Glutamatergic neuron (in vitro differentiated cells): Measurements from ENCODE around the gene CAPN14. TPM values are rescaled to one million over a fixed set of nuclear protein-coding genes. Genes with fewer than 3 reads are reported as not detected.

Experiments
- DNase-seq: peaks from one replicate; pipeline ENCODE4 v3.0.0; 2022
- H3K27ac Mint-ChIP-seq: one replicate; pipeline ENCODE4 v1.8.0; 2020; ENCODE audit warnings: mild to moderate bottlenecking, mixed read lengths, inconsistent platforms; ENCODE audit not compliant: unreplicated experiment
- H3K27me3 Mint-ChIP-seq: one replicate; pipeline ENCODE4 v1.8.0; 2020; ENCODE audit warnings: mild to moderate bottlenecking, moderate library complexity, mixed read lengths, inconsistent platforms; ENCODE audit not compliant: unreplicated experiment
- H3K36me3 Mint-ChIP-seq: one replicate; pipeline ENCODE4 v1.8.0; 2020; ENCODE audit warnings: mild to moderate bottlenecking, mixed read lengths, inconsistent platforms; ENCODE audit not compliant: unreplicated experiment
- H3K4me1 Mint-ChIP-seq: one replicate; pipeline ENCODE4 v1.8.0; 2020; ENCODE audit warnings: mild to moderate bottlenecking, low read depth, mixed read lengths, inconsistent platforms; ENCODE audit not compliant: unreplicated experiment
- H3K4me3 Mint-ChIP-seq: one replicate; pipeline ENCODE4 v1.8.0; 2020; ENCODE audit warnings: mild to moderate bottlenecking, mixed read lengths, inconsistent platforms; ENCODE audit not compliant: unreplicated experiment
- H3K9me3 Mint-ChIP-seq: one replicate; pipeline ENCODE4 v1.8.0; 2020; ENCODE audit warnings: mild to moderate bottlenecking, moderate library complexity, mixed read lengths, inconsistent platforms; ENCODE audit not compliant: unreplicated experiment
- total RNA-seq: library from RNA; stranded (reverse); fragmentation: NEBNext Ultra II Directional; extraction: Animal tissue kit (Norgen Biotek cat#: 25700); gene quantifications from one replicate; pipeline ENCODE4 v1.2.1, GENCODE V29; 2021; ENCODE audit not compliant: unreplicated experiment
- TF ChIP-seq, protein P1 (sequence below): fragments of 200-600 bp; sonication (generic); IDR thresholded peaks from one replicate; pipeline ENCODE4 v1.5.0; 2021; ENCODE audit not compliant: partially characterized antibody, unreplicated experiment

The CAPN14 gene
- total RNA-seq, 1 donor from 2014 or later = 0.25 TPM

DNA sequence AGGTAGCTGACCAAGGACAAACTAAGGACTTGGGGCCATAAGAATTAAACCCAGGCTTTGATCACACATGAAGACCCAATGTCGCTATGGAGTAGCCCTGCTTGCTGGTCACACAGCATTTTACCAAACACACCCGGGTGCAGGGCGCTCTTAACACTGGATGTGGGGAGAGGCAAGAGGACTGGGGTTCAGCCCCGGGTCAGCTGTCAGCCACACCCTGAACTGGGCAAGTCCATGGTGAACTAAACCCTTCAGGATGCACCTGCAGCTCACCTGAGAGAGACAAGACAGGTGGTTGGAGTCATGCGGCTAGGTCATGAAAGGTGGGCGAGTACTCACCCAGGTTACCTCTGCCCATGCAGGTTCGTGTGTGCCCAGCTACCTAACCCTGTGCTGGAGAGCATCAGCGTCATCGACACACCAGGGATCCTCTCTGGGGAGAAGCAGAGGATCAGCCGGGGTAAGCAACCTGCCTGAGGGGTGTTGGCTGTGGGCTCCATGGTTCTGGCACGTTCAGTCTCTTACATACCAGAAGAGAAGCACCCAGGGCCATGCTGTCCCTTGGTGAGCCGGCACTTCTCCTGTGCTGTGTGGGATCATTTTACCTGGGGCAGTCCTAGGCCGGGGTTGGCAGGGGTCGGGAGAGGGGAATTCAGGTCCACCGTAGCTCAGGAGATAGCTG lies 31.8 kb upstream of the CAPN14 start:
- Mint-ChIP-seq H3K9me3 (peaks cover 1% of the 10 kb centered on the region), H3K27me3 (no peaks in the 10 kb centered on the region), H3K27ac (no peak overlapping the region), H3K4me1 (no peaks in the 10 kb centered on the region), H3K36me3 (no peaks in the 10 kb centered on the region), H3K4me3 (no peak overlapping the region)
- TF ChIP-seq, protein P1, sequence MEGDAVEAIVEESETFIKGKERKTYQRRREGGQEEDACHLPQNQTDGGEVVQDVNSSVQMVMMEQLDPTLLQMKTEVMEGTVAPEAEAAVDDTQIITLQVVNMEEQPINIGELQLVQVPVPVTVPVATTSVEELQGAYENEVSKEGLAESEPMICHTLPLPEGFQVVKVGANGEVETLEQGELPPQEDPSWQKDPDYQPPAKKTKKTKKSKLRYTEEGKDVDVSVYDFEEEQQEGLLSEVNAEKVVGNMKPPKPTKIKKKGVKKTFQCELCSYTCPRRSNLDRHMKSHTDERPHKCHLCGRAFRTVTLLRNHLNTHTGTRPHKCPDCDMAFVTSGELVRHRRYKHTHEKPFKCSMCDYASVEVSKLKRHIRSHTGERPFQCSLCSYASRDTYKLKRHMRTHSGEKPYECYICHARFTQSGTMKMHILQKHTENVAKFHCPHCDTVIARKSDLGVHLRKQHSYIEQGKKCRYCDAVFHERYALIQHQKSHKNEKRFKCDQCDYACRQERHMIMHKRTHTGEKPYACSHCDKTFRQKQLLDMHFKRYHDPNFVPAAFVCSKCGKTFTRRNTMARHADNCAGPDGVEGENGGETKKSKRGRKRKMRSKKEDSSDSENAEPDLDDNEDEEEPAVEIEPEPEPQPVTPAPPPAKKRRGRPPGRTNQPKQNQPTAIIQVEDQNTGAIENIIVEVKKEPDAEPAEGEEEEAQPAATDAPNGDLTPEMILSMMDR = no peak
- DNase-seq = no peak

DNA sequence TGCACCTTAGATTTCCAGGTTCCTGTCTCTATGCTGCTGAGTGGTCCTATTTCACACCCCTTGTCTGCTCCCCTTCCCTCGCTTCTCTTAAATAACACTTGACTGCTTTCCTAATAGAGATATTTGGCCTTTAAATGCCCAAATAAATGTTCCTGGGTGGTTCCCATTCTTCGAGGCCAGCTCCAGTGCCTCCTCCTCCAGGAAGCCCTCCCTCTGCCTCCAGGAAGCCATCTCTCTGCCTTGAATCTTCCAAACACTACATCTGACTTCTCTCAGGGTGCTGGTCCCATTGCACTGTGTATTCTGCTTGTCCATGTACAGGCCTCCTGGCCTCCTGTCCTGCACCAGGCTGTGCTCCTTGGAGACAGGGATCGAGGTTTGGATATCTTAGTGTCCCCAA lies 30.8 kb upstream of the CAPN14 start:
- Mint-ChIP-seq H3K27ac (no peak overlapping the region), H3K4me3 (no peak overlapping the region)

DNA sequence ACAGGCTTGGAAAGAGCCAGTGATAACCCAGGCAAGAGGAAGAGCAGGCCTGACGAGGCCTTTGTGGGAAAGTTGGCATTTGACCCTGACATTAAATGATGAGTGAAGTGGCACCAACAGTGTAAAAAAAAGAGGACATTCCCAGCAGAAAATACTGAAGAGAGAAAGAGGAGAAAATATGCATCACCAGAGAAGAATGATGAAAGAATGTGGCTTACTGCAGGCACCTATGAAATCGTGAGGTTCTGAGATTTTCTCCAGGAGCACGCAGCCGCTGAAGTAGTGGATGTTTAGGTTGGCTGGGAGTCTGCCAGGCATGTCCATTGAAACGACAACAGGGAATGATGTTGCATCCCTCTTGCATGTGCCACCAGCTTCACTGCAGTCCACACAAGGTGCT lies 30.4 kb upstream of the CAPN14 start:
- no peak overlapping the region for H3K4me3 Mint-ChIP-seq
- no peaks in the 10 kb centered on the region for H3K4me1 Mint-ChIP-seq
- no peaks in the 10 kb centered on the region for H3K36me3 Mint-ChIP-seq
- TF ChIP-seq, protein P1 = no peak
- DNase-seq = no peak
- no peak overlapping the region for H3K27ac Mint-ChIP-seq
- H3K9me3 Mint-ChIP-seq = peaks cover 1% of the 10 kb centered on the region
- no peaks in the 10 kb centered on the region for H3K27me3 Mint-ChIP-seq

More for the DNA sequence above, 30.8 kb upstream of the CAPN14 start:
- H3K9me3 Mint-ChIP-seq = peaks cover 1% of the 10 kb centered on the region
- DNase-seq = no peak
- H3K36me3 Mint-ChIP-seq = no peaks in the 10 kb centered on the region
- TF ChIP-seq, protein P1 = no peak
- no peaks in the 10 kb centered on the region for H3K27me3 Mint-ChIP-seq
- H3K4me1 Mint-ChIP-seq = no peaks in the 10 kb centered on the region

DNA sequence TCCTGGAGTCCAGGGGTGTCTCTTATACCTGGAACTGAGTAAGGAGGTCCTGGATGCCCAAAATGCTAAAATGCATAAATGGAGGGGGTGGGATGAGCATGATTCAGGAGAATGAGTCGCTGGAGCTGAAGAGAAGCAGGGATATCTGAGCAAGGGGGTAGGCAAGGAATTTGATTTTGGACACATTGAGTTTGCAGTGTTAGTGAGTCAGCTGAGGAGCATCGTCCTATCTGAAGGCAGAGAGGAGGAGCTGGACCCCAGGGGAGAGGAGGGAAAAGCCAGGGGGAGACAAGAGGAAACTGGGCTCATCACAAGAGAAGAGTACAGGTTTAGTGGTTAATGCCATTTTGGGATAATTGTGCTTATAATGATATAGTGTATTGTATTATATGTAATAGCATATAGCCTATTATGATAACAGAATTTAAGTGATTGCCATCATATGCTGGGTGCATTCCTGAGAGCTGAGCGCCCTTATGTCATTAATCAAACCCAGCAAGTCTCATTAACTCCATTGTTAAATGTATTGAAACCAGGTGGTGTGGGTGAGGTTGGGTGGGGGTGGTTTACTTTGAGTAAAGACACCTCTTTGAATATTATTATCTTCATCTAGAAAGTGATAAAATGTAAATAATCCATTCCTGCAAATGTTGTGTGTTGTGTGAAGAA lies 29.0 kb upstream of the CAPN14 start:
- Mint-ChIP-seq H3K27me3 (no peaks in the 10 kb centered on the region), H3K4me3 (no peak overlapping the region), H3K4me1 (no peaks in the 10 kb centered on the region), H3K27ac (no peak overlapping the region), H3K36me3 (no peaks in the 10 kb centered on the region), H3K9me3 (no peaks in the 10 kb centered on the region)
- TF ChIP-seq, protein P1 = no peak
- DNase-seq = no peak

DNA sequence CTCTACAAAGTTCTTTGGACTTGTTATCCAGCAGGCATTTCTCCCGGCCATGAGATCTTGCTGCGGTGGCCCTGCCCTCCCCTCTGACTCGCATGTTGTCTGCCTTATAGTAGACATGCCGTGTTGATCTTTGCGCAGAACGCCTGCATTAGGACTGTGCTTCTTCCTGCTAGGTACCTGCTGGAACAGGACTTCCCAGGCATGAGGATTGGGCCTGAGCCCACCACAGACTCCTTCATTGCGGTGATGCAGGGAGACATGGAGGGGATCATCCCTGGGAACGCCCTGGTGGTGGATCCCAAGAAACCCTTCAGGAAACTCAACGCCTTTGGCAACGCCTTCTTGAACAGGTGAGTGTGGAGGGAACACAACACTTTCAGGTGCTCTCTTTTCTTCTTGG lies 26.8 kb upstream of the CAPN14 start:
- TF ChIP-seq, protein P1 = no peak
- H3K27me3 Mint-ChIP-seq = no peaks in the 10 kb centered on the region
- no peak overlapping the region for H3K27ac Mint-ChIP-seq
- DNase-seq = no peak
- H3K4me1 Mint-ChIP-seq = no peaks in the 10 kb centered on the region
- H3K36me3 Mint-ChIP-seq = no peaks in the 10 kb centered on the region
- no peak overlapping the region for H3K4me3 Mint-ChIP-seq
- no peaks in the 10 kb centered on the region for H3K9me3 Mint-ChIP-seq
